Measurements from ENCODE around the gene SDF2L1.

SDF2L1 gene

GRCh38 chr22:21598302-21598701 lies 43.8 kb upstream of the SDF2L1 start:
- H3K36me3 ChIP-seq, result peaks cover 29% of the 10 kb centered on the region

GRCh38 chr22:21599053-21599893 lies 42.8 kb upstream of the SDF2L1 start:
- peak overlapping the region; percentile 68 for H3K27ac ChIP-seq
- H3K36me3 ChIP-seq, result peaks cover 20% of the 10 kb centered on the region

More at GRCh38 chr22:21598302-21598701, 43.8 kb upstream of the SDF2L1 start:
- Histone ChIP-seq H3K4me3 (ENCODE audit: low read depth in 1 of 2, low read length in 1 of 2) (no peak overlapping the region), H3K9me3 (no peaks in the 10 kb centered on the region), H3K27ac (peak overlapping the region; percentile 68), H3K27me3 (no peaks in the 10 kb centered on the region), H3K4me1 (ENCODE audit: control insufficient read depth in 1 of 2, insufficient read depth in 1 of 2, low read depth in 1 of 2, low read length in 1 of 2) (peaks cover 30 to 31% of the 10 kb centered on the region in 2 experiments)
- TF ChIP-seq CTCF (IDR thresholded peaks at IDR 0.05), result no peak

GRCh38 chr22:21602579-21602978 lies 39.5 kb upstream of the SDF2L1 start:
- no peak for TF ChIP-seq CTCF (IDR thresholded peaks at IDR 0.05)
- Histone ChIP-seq H3K27ac (no peak overlapping the region), H3K4me3 (ENCODE audit: low read depth in 1 of 2, low read length in 1 of 2) (no peak overlapping the region), H3K36me3 (no peaks in the 10 kb centered on the region), H3K27me3 (no peaks in the 10 kb centered on the region), H3K4me1 (ENCODE audit: control insufficient read depth in 1 of 2, insufficient read depth in 1 of 2, low read depth in 1 of 2, low read length in 1 of 2) (peaks cover 40 to 52% of the 10 kb centered on the region in 2 experiments), H3K9me3 (no peaks in the 10 kb centered on the region)

More at GRCh38 chr22:21599053-21599893, 42.8 kb upstream of the SDF2L1 start:
- Histone ChIP-seq H3K4me3 (ENCODE audit: low read depth in 1 of 2, low read length in 1 of 2) (no peak overlapping the region), H3K4me1 (ENCODE audit: control insufficient read depth in 1 of 2, insufficient read depth in 1 of 2, low read depth in 1 of 2, low read length in 1 of 2) (peaks cover 35 to 37% of the 10 kb centered on the region in 2 experiments), H3K27me3 (no peaks in the 10 kb centered on the region), H3K9me3 (no peaks in the 10 kb centered on the region)
- TF ChIP-seq CTCF (IDR thresholded peaks at IDR 0.05), result no peak

GRCh38 chr22:21603973-21604372 lies 38.1 kb upstream of the SDF2L1 start:
- H3K9me3 ChIP-seq, result no peaks in the 10 kb centered on the region
- H3K27me3 ChIP-seq, result no peaks in the 10 kb centered on the region
- TF ChIP-seq CTCF (IDR thresholded peaks at IDR 0.05), result no peak
- peak overlapping the region; percentile 80 for H3K27ac ChIP-seq
- H3K36me3 ChIP-seq, result no peaks in the 10 kb centered on the region
- H3K4me1 ChIP-seq (ENCODE audit: control insufficient read depth in 1 of 2, insufficient read depth in 1 of 2, low read depth in 1 of 2, low read length in 1 of 2), result peaks cover 43 to 47% of the 10 kb centered on the region in 2 experiments
- no peak overlapping the region for H3K4me3 ChIP-seq (ENCODE audit: low read depth in 1 of 2, low read length in 1 of 2)

- Histone ChIP-seq H3K4me3 (ENCODE audit: low read depth in 1 of 2, low read length in 1 of 2) (no peak overlapping the region), H3K4me1 (ENCODE audit: control insufficient read depth in 1 of 2, insufficient read depth in 1 of 2, low read depth in 1 of 2, low read length in 1 of 2) (peaks cover 26 to 32% of the 10 kb centered on the region in 2 experiments), H3K9me3 (no peaks in the 10 kb centered on the region), H3K27ac (peak overlapping the region; percentile 80), H3K27me3 (no peaks in the 10 kb centered on the region), H3K36me3 (peaks cover 6% of the 10 kb centered on the region)
- TF ChIP-seq CTCF (IDR thresholded peaks at IDR 0.05), result no peak
Observed at GRCh38 chr22:21605887-21606564, 36.1 kb upstream of the SDF2L1 start.

Data from neutrophil (primary cell).